H1 (cell line): Measurements from ENCODE around the gene L3MBTL3. TPM values are rescaled to one million over a fixed set of nuclear protein-coding genes. Genes with fewer than 3 reads are reported as not detected.

Experiments used
- CBX8 ChIP-seq: fragments of 300-800, 300-1000 bp; sonication (generic); IDR thresholded peaks from 2 replicates; pipeline ENCODE4 v1.7.1; 2016; ENCODE audit warnings: low read depth, low read length, borderline replicate concordance
- CHD7 ChIP-seq: fragments of 300-600 bp; sonication (generic); IDR thresholded peaks from 2 replicates; pipeline ENCODE4 v1.7.1; 2012; ENCODE audit warnings: low read length, moderate library complexity, mild to moderate bottlenecking, inconsistent platforms; ENCODE audit not compliant: insufficient replicate concordance
- CTBP2 ChIP-seq: IDR thresholded peaks from 2 replicates; pipeline ENCODE4 v1.7.0; 2011; ENCODE audit warnings: borderline replicate concordance, mild to moderate bottlenecking, moderate library complexity, mixed read lengths, low read length; ENCODE audit not compliant: insufficient read depth, insufficient read length
- EGR1 ChIP-seq: IDR thresholded peaks from 2 replicates; pipeline ENCODE4 v1.6.1; 2011; ENCODE audit warnings: low read depth, low read length, borderline replicate concordance
- MAFK ChIP-seq: IDR thresholded peaks from 2 replicates; pipeline ENCODE4 v1.6.1; 2012; ENCODE audit warnings: low read depth, mild to moderate bottlenecking, improper control_type of control experiment, low read length
- RAD21 ChIP-seq, 2 experiments: IDR thresholded peaks in 1 of 2; conservative IDR thresholded peaks in 1 of 2; 2 replicates each; pipeline ENCODE4 v1.6.1; 2011; ENCODE audit warnings: low read depth in 2 of 2, low read length in 2 of 2, improper control_type of control experiment in 1 of 2, inconsistent platforms in 1 of 2, mild to moderate bottlenecking in 1 of 2, moderate library complexity in 1 of 2
- ZNF274 ChIP-seq: IDR thresholded peaks from 2 replicates; pipeline ENCODE4 v1.7.0; 2012; ENCODE audit warnings: low read length, borderline replicate concordance; ENCODE audit errors: extremely low read depth
- polyA plus RNA-seq, 7 experiments: library from polyadenylated mRNA; depleted of rRNA in 3 of 7; stranded (reverse) in 5 of 7; unstranded in 2 of 7; fragments of >200 nt in 5 of 7; fragments of 200-250 nt in 2 of 7; gene quantifications; 1 replicate in 5 of 7; 2 replicates in 1 of 7; 4 replicates in 1 of 7; pipeline versions ENCODE4 v1.2.1 to v1.2.3, GENCODE V29; 2011 to 2013; ENCODE audit warnings: missing spikeins in 2 of 7, mixed read lengths in 2 of 7
- total RNA-seq: library from RNA; stranded (reverse); fragmentation: NEBNext Ultra II Directional; extraction: Animal tissue kit (Norgen Biotek cat#: 25700); gene quantifications from 2 replicates; pipeline ENCODE4 v1.2.1, GENCODE V29; 2021
- TF ChIP-seq, protein P1 (sequence below): IDR thresholded peaks from 2 replicates; pipeline ENCODE4 v1.6.1; 2012; ENCODE audit warnings: low read length, inconsistent platforms

The L3MBTL3 gene
- total and polyA plus RNA-seq, 2 of the 8 experiments (the other 6 are each of a cell fraction or from before 2014, with no cell fraction given): 3.9 to 17.2 TPM

- TF ChIP-seq CHD7 (no peak), CBX8 (no peak), CTBP2 (no peak), MAFK (no peak), EGR1 (no peak), RAD21 (IDR thresholded peaks at IDR 0.05 in 1 of 2, conservative IDR thresholded peaks at IDR 0.05 in 1 of 2; ENCODE audit: low read depth in 2 of 2, low read length in 2 of 2) (no peak), ZNF274 (no peak)
- TF ChIP-seq, protein P1, sequence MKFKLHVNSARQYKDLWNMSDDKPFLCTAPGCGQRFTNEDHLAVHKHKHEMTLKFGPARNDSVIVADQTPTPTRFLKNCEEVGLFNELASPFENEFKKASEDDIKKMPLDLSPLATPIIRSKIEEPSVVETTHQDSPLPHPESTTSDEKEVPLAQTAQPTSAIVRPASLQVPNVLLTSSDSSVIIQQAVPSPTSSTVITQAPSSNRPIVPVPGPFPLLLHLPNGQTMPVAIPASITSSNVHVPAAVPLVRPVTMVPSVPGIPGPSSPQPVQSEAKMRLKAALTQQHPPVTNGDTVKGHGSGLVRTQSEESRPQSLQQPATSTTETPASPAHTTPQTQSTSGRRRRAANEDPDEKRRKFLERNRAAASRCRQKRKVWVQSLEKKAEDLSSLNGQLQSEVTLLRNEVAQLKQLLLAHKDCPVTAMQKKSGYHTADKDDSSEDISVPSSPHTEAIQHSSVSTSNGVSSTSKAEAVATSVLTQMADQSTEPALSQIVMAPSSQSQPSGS: no peak
Observed at GRCh38 chr6:130105996-130106704, 87.8 kb downstream of the L3MBTL3 start (continued).
